Measurements from ENCODE around the gene ACOXL.

The ACOXL gene

GRCh38 chr2:110843959-110844510 is 111.7 kb downstream of the ACOXL start:
- Histone ChIP-seq H4K8ac (ENCODE audit: low read length) (no peak overlapping the region), H2AFZ (ENCODE audit: low read depth, low read length) (no peak overlapping the region), H3K4me2 (ENCODE audit: low read length, poor library complexity, severe bottlenecking) (no peak overlapping the region), H3K23ac (ENCODE audit: low read length in 2 of 2) (no peak overlapping the region), H3K27ac (ENCODE audit: low read length, poor library complexity, severe bottlenecking) (no peak overlapping the region), H3K79me1 (replicated peaks; ENCODE audit: low read length, poor library complexity, severe bottlenecking) (no peaks in the 10 kb centered on the region), H3K36me3 (ENCODE audit: control insufficient read depth in 1 of 2, insufficient read depth in 2 of 2, low read depth in 1 of 2, low read length in 2 of 2) (no peaks in the 10 kb centered on the region), H3K27me3 (ENCODE audit: control insufficient read depth in 1 of 2, insufficient read depth in 1 of 2, low read length in 2 of 2) (peaks cover 66 to 77% of the 10 kb centered on the region in 2 experiments), H2BK12ac (ENCODE audit: low read length in 2 of 2) (no peak overlapping the region), H2BK120ac (ENCODE audit: low read depth, low read length) (no peak overlapping the region), H3K9ac (ENCODE audit: low read length) (no peak overlapping the region), H3K14ac (ENCODE audit: low read length in 2 of 2) (no peak overlapping the region), H3K18ac (ENCODE audit: low read depth in 1 of 2, low read length in 2 of 2) (no peak overlapping the region), H3K9me3 (ENCODE audit: control insufficient read depth, low read length) (no peaks in the 10 kb centered on the region), H4K91ac (ENCODE audit: low read length) (no peak overlapping the region), H2AK5ac (ENCODE audit: low read length, severe bottlenecking) (no peak overlapping the region), H3K4me3 (ENCODE audit: insufficient read depth in 1 of 2, low read depth in 1 of 2, low read length in 2 of 2) (no peak overlapping the region), H2BK5ac (ENCODE audit: low read depth, low read length, poor library complexity, severe bottlenecking) (no peak overlapping the region), H2BK15ac (ENCODE audit: low read depth, poor library complexity, severe bottlenecking) (no peak overlapping the region), H3K4ac (ENCODE audit: low read depth in 1 of 2, low read length in 2 of 2) (no peak overlapping the region), H3K4me1 (ENCODE audit: control insufficient read depth, insufficient read depth, low read depth, low read length) (no peaks in the 10 kb centered on the region)
- 73% methylated on average over 8 of the region's 8 CpGs for WGBS
- DNase-seq: no peak

GRCh38 chr2:110847651-110848050 is 115.3 kb downstream of the ACOXL start:
- Histone ChIP-seq H3K23ac (ENCODE audit: low read length in 2 of 2) (no peak overlapping the region), H2BK15ac (ENCODE audit: low read depth, poor library complexity, severe bottlenecking) (no peak overlapping the region), H3K4me3 (ENCODE audit: insufficient read depth in 1 of 2, low read depth in 1 of 2, low read length in 2 of 2) (no peak overlapping the region), H4K91ac (ENCODE audit: low read length) (no peak overlapping the region), H2BK120ac (ENCODE audit: low read depth, low read length) (no peak overlapping the region), H3K9ac (ENCODE audit: low read length) (no peak overlapping the region), H2BK5ac (ENCODE audit: low read depth, low read length, poor library complexity, severe bottlenecking) (no peak overlapping the region), H3K27me3 (ENCODE audit: control insufficient read depth in 1 of 2, insufficient read depth in 1 of 2, low read length in 2 of 2) (peaks cover 51 to 59% of the 10 kb centered on the region in 2 experiments), H3K4ac (ENCODE audit: low read depth in 1 of 2, low read length in 2 of 2) (no peak overlapping the region), H3K36me3 (ENCODE audit: control insufficient read depth in 1 of 2, insufficient read depth in 2 of 2, low read depth in 1 of 2, low read length in 2 of 2) (no peaks in the 10 kb centered on the region), H3K9me3 (ENCODE audit: control insufficient read depth, low read length) (no peaks in the 10 kb centered on the region), H2AFZ (ENCODE audit: low read depth, low read length) (no peak overlapping the region), H3K27ac (ENCODE audit: low read length, poor library complexity, severe bottlenecking) (no peak overlapping the region), H4K8ac (ENCODE audit: low read length) (no peak overlapping the region), H2AK5ac (ENCODE audit: low read length, severe bottlenecking) (no peak overlapping the region), H3K14ac (ENCODE audit: low read length in 2 of 2) (no peak overlapping the region), H3K79me1 (replicated peaks; ENCODE audit: low read length, poor library complexity, severe bottlenecking) (no peaks in the 10 kb centered on the region), H3K4me2 (ENCODE audit: low read length, poor library complexity, severe bottlenecking) (no peak overlapping the region), H3K18ac (ENCODE audit: low read depth in 1 of 2, low read length in 2 of 2) (no peak overlapping the region), H3K4me1 (ENCODE audit: control insufficient read depth, insufficient read depth, low read depth, low read length) (no peaks in the 10 kb centered on the region), H2BK12ac (ENCODE audit: low read length in 2 of 2) (no peak overlapping the region)
- DNase-seq: no peak
- WGBS: 85% methylated on average over 9 of the region's 9 CpGs

GRCh38 chr2:110848071-110848470 is 115.7 kb downstream of the ACOXL start:
- no peak overlapping the region for H4K91ac ChIP-seq (ENCODE audit: low read length)
- no peak overlapping the region for H2BK12ac ChIP-seq (ENCODE audit: low read length in 2 of 2)
- H2AK5ac ChIP-seq (ENCODE audit: low read length, severe bottlenecking): no peak overlapping the region
- H3K27me3 ChIP-seq (ENCODE audit: control insufficient read depth in 1 of 2, insufficient read depth in 1 of 2, low read length in 2 of 2): peaks cover 47 to 55% of the 10 kb centered on the region in 2 experiments
- no peak overlapping the region for H3K9ac ChIP-seq (ENCODE audit: low read length)
- no peaks in the 10 kb centered on the region for H3K9me3 ChIP-seq (ENCODE audit: control insufficient read depth, low read length)
- H3K18ac ChIP-seq (ENCODE audit: low read depth in 1 of 2, low read length in 2 of 2): no peak overlapping the region
- no peak overlapping the region for H3K27ac ChIP-seq (ENCODE audit: low read length, poor library complexity, severe bottlenecking)
- H2AFZ ChIP-seq (ENCODE audit: low read depth, low read length): no peak overlapping the region
- no peak overlapping the region for H2BK5ac ChIP-seq (ENCODE audit: low read depth, low read length, poor library complexity, severe bottlenecking)
- H3K4ac ChIP-seq (ENCODE audit: low read depth in 1 of 2, low read length in 2 of 2): no peak overlapping the region
- no peaks in the 10 kb centered on the region for H3K4me1 ChIP-seq (ENCODE audit: control insufficient read depth, insufficient read depth, low read depth, low read length)
- no peak overlapping the region for H2BK120ac ChIP-seq (ENCODE audit: low read depth, low read length)
- DNase-seq: no peak
- H2BK15ac ChIP-seq (ENCODE audit: low read depth, poor library complexity, severe bottlenecking): no peak overlapping the region
- H3K14ac ChIP-seq (ENCODE audit: low read length in 2 of 2): no peak overlapping the region
- H3K23ac ChIP-seq (ENCODE audit: low read length in 2 of 2): no peak overlapping the region
- H3K36me3 ChIP-seq (ENCODE audit: control insufficient read depth in 1 of 2, insufficient read depth in 2 of 2, low read depth in 1 of 2, low read length in 2 of 2): no peaks in the 10 kb centered on the region
- H3K79me1 ChIP-seq (replicated peaks; ENCODE audit: low read length, poor library complexity, severe bottlenecking): no peaks in the 10 kb centered on the region
- 83% methylated on average over 2 of the region's 2 CpGs for WGBS
- H4K8ac ChIP-seq (ENCODE audit: low read length): no peak overlapping the region
- H3K4me2 ChIP-seq (ENCODE audit: low read length, poor library complexity, severe bottlenecking): no peak overlapping the region
- no peak overlapping the region for H3K4me3 ChIP-seq (ENCODE audit: insufficient read depth in 1 of 2, low read depth in 1 of 2, low read length in 2 of 2)

GRCh38 chr2:110848519-110849030 is 116.2 kb downstream of the ACOXL start:
- H3K14ac ChIP-seq (ENCODE audit: low read length in 2 of 2): no peak overlapping the region
- H2AK5ac ChIP-seq (ENCODE audit: low read length, severe bottlenecking): no peak overlapping the region
- no peak overlapping the region for H3K4ac ChIP-seq (ENCODE audit: low read depth in 1 of 2, low read length in 2 of 2)
- no peak overlapping the region for H3K18ac ChIP-seq (ENCODE audit: low read depth in 1 of 2, low read length in 2 of 2)
- peaks cover 42 to 50% of the 10 kb centered on the region in 2 experiments for H3K27me3 ChIP-seq (ENCODE audit: control insufficient read depth in 1 of 2, insufficient read depth in 1 of 2, low read length in 2 of 2)
- DNase-seq: no peak
- 85% methylated on average over 13 of the region's 13 CpGs for WGBS
- H4K91ac ChIP-seq (ENCODE audit: low read length): no peak overlapping the region
- H3K79me1 ChIP-seq (replicated peaks; ENCODE audit: low read length, poor library complexity, severe bottlenecking): no peaks in the 10 kb centered on the region
- no peak overlapping the region for H4K8ac ChIP-seq (ENCODE audit: low read length)
- H3K9ac ChIP-seq (ENCODE audit: low read length): no peak overlapping the region
- H3K9me3 ChIP-seq (ENCODE audit: control insufficient read depth, low read length): no peaks in the 10 kb centered on the region
- no peak overlapping the region for H3K4me3 ChIP-seq (ENCODE audit: insufficient read depth in 1 of 2, low read depth in 1 of 2, low read length in 2 of 2)
- no peaks in the 10 kb centered on the region for H3K4me1 ChIP-seq (ENCODE audit: control insufficient read depth, insufficient read depth, low read depth, low read length)
- no peak overlapping the region for H2AFZ ChIP-seq (ENCODE audit: low read depth, low read length)
- H2BK120ac ChIP-seq (ENCODE audit: low read depth, low read length): no peak overlapping the region
- H3K4me2 ChIP-seq (ENCODE audit: low read length, poor library complexity, severe bottlenecking): no peak overlapping the region
- no peaks in the 10 kb centered on the region for H3K36me3 ChIP-seq (ENCODE audit: control insufficient read depth in 1 of 2, insufficient read depth in 2 of 2, low read depth in 1 of 2, low read length in 2 of 2)
- H2BK12ac ChIP-seq (ENCODE audit: low read length in 2 of 2): no peak overlapping the region
- no peak overlapping the region for H3K23ac ChIP-seq (ENCODE audit: low read length in 2 of 2)
- no peak overlapping the region for H2BK15ac ChIP-seq (ENCODE audit: low read depth, poor library complexity, severe bottlenecking)
- no peak overlapping the region for H2BK5ac ChIP-seq (ENCODE audit: low read depth, low read length, poor library complexity, severe bottlenecking)
- H3K27ac ChIP-seq (ENCODE audit: low read length, poor library complexity, severe bottlenecking): no peak overlapping the region

All from mesenchymal stem cell (in vitro differentiated cells and primary cell).